Epidermal melanocyte (primary cell): ENCODE results near the gene SCN1A.
"Not testable (repeated sequence)": the region's sequence is repeated elsewhere in the genome, so short reads cannot be mapped to it uniquely, and the experiment has no call there.

Experiments
- DNase-seq: peaks from one replicate; pipeline ENCODE4 v3.0.0; 2011; ENCODE audit warnings: low spot score; ENCODE audit not compliant: insufficient read length

Gene SCN1A

DNA sequence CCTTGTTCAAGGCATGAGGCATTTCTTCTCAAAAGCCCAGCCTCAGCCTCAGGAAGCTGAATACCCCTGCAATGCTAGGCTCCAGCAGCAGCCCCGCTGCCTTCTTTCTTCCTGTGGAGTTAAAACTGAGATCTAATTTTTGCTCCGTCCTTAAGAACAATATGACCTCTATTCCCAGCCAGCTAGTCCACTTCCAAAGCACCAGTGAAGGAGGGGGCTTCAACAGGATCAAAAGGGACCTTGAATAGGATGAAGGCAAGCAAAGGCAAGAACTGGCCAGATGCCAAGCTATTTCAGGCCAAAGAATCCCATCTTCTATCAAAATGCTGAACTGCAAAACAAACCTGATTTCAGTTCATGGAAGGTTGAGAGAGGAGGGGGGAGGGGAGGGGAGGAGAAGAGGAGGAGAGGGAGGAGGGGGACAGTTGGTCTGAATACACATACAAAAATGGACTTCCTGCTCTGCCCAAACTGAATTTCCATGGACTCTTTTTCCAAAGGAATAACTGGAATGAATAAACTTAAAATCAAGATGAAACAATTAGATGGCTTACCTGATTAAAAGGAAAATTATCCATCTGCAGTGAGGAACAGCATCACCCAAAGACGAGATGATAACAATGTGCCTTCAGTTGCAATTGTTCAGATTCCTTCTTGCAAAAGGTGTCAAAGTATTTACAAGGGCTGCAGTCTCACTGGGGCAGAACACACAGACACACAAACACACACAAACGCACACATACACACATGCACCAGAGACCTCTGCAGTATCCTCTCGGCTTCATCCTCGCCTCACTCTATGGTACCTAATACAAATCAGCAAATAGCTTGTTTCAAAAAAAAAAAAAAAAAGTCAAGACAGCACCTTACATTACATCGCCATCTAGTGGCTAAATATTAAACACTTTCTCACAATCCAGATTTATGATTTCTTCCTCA lies at the start of gene SCN1A:
Gene SCN1A (minus strand): TSS at position 804 of the 939 bp plus-strand sequence. CDS start 54,399 bp downstream, outside the sequence.
- peak; percentile 36 for DNase-seq

DNA sequence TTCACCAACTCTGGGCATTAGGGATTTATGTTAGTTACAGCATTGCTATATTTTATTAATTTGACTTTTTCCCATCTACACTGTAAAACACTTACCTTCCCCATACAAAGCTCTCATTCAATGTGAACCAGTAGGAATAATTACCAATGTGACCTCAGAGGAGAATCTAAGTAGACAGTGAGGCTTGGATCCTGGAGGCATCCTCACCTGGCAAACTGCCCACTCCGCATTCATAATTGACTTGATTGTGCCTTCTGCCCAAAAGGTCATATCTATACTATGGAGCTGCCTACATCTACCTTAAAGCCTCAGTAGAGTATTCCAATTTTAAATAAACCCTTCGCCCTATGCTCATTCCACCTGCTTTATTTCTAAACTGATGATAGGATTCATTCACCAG lies 45.4 kb upstream of the SCN1A start:
- no peak for DNase-seq

DNA sequence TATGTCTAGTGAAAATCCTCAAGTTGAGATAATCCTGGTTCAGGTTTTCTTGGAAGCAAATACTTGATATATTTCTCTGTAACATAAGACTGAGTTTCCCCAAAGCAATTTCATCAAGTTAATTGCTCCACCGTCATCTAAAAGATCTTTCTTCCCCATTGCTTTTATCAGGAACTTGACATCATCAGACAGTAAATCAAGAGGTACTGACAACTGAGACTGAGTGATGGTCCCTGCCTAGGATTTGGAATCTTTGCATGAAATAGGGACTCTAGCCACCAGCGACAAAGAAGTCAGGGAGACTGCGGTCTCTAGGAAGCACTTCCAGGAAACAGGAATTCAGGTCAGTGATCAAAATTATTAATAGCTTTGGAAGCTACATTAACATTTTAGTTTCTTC lies 43.4 kb upstream of the SCN1A start:
- DNase-seq = no peak

GRCh38 chr2:166170356-166170755 lies 42.5 kb upstream of the SCN1A start:
- no peak for DNase-seq

- no peak for DNase-seq
Observed at GRCh38 chr2:166167449-166167848, 39.6 kb upstream of the SCN1A start.

- no peak for DNase-seq
Observed at GRCh38 chr2:166163775-166164174, 36.0 kb upstream of the SCN1A start.

- DNase-seq = no peak
Observed at GRCh38 chr2:166158546-166158945, 30.7 kb upstream of the SCN1A start.

- DNase-seq = no peak
Observed at GRCh38 chr2:166157578-166157977, 29.8 kb upstream of the SCN1A start.

GRCh38 chr2:166156985-166157490 lies 29.2 kb upstream of the SCN1A start:
- DNase-seq = no peak

DNA sequence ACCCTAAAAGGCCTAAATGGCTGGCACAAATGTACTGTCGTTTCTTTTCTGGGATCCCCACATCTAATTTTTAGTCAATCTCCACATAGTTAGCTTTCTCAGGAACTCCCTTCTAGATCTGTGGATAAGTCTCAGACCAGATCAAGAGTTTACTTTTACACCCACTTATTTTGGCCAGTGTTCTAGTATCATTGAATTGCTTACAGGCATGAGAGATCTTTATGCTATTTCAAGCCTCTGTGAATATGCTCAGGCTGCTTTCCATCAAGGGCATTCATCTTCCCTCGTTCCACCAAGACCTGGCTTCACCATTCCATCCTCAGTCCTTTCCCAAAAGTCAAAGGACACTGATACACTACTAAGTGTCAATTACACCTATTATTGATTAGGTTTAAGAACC lies 27.8 kb upstream of the SCN1A start:
- no peak for DNase-seq

GRCh38 chr2:166154685-166155338 lies 27.0 kb upstream of the SCN1A start:
- no peak for DNase-seq

DNA sequence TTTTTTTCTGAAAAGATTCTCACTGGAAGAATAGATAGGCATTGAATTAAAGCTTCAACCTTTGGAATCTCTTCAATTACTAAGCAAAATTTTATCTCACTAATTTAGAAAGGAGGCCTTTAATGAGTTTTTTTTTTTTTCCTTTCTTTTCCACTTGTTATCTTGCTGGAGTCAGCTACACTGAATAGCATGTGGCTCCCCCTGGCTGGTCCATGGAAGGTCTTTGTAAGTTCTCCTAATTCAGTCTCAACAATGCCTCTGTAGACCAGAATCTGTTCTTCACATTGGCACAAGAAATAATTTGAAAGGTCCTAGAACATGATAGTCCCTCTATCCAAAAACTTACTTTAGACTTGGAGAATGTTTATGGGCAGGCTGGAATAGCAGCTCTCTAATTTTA lies 24.2 kb upstream of the SCN1A start:
- no peak for DNase-seq

DNA sequence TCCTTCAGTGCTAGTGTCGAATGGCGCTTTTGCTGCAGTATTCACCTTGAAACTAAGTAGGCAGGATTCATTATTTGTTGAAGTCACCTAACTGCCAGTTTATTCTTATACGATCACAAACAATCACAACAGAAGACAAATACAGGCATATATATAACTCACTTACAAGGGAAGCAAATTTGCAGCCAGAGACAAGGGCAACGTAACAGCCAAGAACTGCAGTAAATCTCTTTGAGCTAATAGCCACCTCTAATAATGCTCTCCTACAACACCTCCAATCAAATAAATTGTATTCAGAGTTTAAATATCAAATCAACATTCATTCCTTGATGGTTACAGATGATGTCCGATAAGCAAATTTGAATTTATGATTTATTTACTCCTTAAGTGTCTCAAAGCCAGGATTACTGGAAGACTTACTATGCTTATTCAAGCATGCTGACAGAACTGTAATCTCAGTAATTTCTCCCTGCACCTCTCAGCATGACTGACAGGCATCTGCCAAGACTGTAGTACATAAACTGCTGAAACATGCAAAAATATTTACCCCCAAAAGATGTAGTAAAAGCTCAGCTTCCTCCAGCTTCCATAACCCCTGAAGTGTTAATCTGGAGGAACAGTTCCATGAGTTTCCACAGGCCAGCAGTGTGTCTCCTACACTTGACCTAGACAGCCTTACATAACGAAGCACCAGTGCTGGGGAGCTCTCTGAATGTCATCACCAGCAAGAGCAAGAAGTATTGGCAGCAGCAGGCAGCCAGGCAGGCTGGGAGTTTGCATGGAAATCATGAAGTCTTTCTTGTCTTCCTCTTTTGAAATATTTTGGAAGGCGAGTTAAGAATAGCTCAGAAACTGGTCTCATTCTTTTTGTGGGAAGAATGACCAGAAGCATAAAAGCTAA lies 20.9 kb upstream of the SCN1A start:
- DNase-seq = no peak

- no peak for DNase-seq
Observed at GRCh38 chr2:166147883-166148282, 20.1 kb upstream of the SCN1A start.

DNA sequence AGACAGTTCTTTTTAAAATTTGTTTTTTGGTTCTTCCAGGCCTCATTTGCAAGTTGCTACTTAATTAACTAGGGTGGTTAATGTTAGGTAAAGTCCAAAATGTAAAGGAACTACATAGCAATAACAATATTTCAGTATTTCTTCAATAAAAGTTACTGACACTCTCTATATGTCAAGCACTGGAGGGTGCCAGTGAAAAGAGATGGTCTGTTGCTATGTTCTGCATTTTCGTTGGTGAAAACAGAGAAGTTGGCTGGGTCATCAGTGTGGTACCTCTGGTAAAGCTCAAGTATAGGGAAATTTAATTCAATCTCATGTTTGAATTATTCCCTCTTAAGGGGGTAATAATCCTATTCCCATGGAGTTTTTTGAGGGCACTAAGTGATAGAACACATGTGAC lies 16.3 kb upstream of the SCN1A start:
- DNase-seq = no peak

- DNase-seq = no peak
Observed at GRCh38 chr2:166140932-166141331, 13.1 kb upstream of the SCN1A start.

DNA sequence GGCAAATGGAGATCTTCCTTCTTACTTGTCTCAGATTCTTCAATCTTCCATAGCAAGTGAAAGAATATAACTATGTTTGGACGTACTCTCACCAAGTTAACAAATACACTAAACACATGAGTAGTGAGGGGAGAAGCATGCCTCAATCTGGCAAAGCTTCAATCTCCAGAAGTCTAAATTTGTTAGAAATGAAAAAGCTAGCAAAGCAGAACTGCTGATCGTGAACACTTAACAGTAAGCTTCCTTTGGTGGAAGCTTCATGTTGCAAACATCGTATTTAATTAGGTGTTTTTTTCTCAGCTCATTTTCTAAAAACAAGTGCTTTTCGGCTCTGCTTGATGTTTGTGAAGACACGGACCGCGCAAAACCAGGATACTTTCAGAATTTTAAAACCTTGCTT lies 12.7 kb upstream of the SCN1A start:
- no peak for DNase-seq

DNA sequence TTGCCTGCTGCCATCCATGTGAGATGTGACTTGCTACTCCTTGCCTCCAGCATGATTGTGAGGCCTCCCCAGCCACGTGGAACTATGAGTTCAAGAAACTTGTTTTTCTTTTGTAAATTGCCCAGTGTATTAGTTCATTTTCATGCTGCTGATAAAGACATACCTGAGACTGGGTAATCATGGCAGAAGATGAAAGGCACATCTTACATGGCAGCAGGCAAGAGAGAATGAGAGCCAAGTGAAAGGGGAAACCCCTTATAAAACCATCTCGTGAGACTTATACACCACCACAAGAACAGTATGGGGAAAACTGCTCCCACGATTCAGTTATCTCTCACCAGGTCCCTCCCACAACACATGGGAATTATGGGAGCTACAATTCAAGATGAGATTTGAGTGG lies 11.7 kb upstream of the SCN1A start:
- not testable (repeated sequence) for DNase-seq

DNA sequence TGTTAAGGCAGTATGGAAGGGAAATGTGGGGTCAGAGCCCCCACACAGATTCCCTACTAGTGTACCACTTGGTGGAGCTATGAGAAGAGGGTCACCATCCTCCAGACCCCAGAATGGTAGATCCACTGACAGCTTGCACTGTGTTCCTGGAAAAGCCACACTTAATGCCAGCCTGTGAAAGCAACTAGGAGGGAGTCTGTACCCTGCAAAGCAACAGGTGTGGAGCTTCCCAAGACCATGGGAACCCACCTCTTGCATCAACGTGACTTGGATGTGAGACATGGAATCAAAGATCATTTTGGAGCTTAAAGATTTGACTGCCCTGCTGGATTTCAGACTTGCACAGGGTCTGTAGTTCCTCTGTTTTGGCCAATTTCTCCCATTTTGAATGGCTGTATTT lies 10.8 kb upstream of the SCN1A start:
- no peak for DNase-seq

DNA sequence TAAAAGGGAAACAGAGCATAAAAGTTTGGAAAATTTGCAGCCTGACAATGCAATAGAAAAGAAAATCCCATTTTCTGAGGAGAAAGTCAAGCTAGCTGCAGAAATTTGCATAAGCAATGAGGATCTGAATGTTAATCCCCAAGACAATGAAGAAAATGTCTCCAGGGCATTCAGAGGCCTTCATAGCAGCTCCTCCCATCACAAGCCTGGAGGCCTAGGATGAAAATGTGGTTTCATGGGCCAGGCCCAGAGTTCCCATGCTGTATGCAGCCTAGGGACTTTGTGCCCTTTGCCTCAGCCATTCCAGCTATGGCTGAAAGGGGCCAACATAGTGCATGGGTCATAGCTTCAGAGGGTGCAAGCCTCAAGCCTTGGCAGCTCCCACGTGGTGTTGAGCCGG lies 10.3 kb upstream of the SCN1A start:
- DNase-seq = no peak

DNA sequence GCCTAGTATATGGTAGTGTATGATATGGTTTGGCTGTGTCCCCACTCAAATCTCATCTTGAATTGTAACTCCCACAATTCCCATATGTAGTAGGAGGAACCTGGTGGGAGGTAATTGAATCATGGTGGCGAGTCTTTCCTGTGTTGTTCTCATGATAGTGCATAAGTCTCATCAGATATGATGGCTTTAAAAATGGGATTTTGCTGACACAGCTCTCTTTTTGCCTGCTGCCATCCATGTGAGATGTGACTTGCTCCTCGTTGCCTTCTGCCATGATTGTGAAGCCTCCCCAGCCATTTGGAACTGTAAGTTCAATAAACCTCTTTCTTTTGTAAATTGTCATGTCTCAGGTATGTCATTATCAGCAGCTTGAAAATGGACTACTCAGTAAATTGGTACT lies 9.5 kb upstream of the SCN1A start:
- no peak for DNase-seq
